A673 (cell line): ENCODE measurements around the gene GAL3ST2.

Experiments
- EZH2 ChIP-seq: fragments of 200-600 bp; sonication (generic); IDR thresholded peaks from 2 replicates; pipeline ENCODE4 v1.6.1; 2017; ENCODE audit warnings: borderline replicate concordance, low read depth, mild to moderate bottlenecking, mixed read lengths, antibody characterized with exemption, low read length; ENCODE audit not compliant: poor library complexity, severe bottlenecking
- TF ChIP-seq, protein P1 (sequence below): fragments of 300-800, 200-600 bp; sonication (generic); conservative IDR thresholded peaks from 2 replicates; pipeline ENCODE4 v1.5.1; 2017; ENCODE audit warnings: low read depth, mild to moderate bottlenecking, antibody characterized with exemption, low read length, moderate library complexity, mixed read lengths

DNA sequence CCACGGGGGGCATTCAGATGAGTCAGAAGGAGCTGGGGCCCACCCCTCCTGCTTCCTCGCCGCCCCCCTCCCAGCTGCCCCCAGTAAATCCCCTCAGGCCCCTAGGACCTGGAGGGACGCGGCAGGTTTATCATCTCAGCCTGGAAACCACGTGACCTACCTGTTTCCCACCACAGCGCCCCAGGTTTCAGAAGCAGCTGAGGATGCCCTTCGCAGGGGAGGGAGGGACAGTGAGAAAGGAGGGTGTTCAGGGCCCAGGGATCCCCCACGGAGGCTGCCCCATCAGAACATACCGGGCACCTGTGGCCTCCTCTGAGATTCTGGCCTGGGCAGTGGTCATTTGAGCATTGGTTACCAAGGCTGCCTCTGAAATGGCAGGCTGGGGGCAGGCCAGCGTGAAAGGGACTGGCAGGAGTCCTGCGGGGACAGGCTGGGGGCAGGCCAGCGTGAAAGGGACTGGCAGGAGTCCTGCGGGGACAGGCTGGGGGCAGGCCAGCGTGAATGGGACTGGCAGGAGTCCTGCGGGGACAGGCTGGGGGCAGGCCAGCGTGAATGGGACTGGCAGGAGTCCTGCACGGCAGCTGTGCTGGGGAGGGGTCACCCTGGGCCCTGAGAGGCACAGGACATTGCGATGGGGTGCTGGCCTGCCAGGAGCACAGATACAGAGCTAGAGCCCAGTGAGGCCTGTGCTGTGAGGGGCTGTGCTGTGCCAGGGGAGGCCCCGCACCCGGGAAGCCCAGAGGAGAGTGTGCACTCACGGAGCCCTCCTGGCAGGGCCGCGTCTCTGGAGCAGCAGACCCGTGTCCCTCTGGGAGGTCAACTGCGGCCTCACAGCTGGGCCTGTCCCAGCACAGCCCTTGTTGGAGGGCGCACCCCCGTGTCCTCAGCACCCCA is 33.9 kb downstream of the GAL3ST2 start:
- TF ChIP-seq EZH2: no peak
- TF ChIP-seq, protein P1, sequence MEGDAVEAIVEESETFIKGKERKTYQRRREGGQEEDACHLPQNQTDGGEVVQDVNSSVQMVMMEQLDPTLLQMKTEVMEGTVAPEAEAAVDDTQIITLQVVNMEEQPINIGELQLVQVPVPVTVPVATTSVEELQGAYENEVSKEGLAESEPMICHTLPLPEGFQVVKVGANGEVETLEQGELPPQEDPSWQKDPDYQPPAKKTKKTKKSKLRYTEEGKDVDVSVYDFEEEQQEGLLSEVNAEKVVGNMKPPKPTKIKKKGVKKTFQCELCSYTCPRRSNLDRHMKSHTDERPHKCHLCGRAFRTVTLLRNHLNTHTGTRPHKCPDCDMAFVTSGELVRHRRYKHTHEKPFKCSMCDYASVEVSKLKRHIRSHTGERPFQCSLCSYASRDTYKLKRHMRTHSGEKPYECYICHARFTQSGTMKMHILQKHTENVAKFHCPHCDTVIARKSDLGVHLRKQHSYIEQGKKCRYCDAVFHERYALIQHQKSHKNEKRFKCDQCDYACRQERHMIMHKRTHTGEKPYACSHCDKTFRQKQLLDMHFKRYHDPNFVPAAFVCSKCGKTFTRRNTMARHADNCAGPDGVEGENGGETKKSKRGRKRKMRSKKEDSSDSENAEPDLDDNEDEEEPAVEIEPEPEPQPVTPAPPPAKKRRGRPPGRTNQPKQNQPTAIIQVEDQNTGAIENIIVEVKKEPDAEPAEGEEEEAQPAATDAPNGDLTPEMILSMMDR: no peak
